Nephron (organoid): ENCODE data around the gene TMEM184B.

Experiments
- H3K27ac Mint-ChIP-seq, 3 experiments: 2 replicates each; pipeline ENCODE4 v1.8.0; 2020; ENCODE audit warnings: mixed read lengths in 3 of 3, mild to moderate bottlenecking in 2 of 3, moderate library complexity in 1 of 3
- H3K27me3 Mint-ChIP-seq: 2 replicates; pipeline ENCODE4 v1.8.0; 2021; ENCODE audit warnings: low read depth, mild to moderate bottlenecking, moderate library complexity, mixed read lengths
- H3K36me3 Mint-ChIP-seq: 2 replicates; pipeline ENCODE4 v1.8.0; 2020; ENCODE audit warnings: low read depth, mixed read lengths
- H3K4me1 Mint-ChIP-seq: 2 replicates; pipeline ENCODE4 v1.8.0; 2020; ENCODE audit warnings: mixed read lengths
- H3K4me3 Mint-ChIP-seq, 3 experiments: 2 replicates each; pipeline ENCODE4 v1.8.0; 2020; ENCODE audit warnings: mild to moderate bottlenecking in 3 of 3, mixed read lengths in 3 of 3, moderate library complexity in 2 of 3
- H3K9me3 Mint-ChIP-seq: 2 replicates; pipeline ENCODE4 v1.8.0; 2020; ENCODE audit warnings: mixed read lengths
- TF ChIP-seq, protein P1 (sequence below), 3 experiments: fragments of 200-600 bp; sonication (generic); IDR thresholded peaks; one replicate each; pipeline ENCODE4 v1.5.0; 2021; ENCODE audit warnings: antibody characterized with exemption in 3 of 3; ENCODE audit not compliant: unreplicated experiment in 3 of 3

The TMEM184B gene

DNA sequence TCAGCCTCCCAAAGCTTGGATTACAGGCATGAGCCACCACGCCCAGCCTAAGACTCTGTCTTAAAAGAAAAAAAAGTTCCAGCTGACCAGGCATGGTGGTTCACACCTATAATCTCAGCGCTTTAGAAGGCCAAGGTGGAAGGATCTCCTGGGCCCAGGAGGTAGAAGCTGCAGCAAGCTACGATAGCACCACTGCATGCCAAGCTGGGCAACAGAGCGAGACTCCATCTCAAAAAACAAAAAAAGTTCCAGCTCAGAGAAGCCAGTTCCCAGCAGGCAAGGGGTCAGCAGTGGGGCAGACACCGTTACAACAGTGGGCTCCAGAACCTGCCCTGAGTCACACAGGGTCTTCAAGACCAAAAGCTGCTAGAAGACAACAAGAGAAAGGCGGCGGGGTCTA lies 3.3 kb downstream of the TMEM184B start:
- TF ChIP-seq, protein P1, sequence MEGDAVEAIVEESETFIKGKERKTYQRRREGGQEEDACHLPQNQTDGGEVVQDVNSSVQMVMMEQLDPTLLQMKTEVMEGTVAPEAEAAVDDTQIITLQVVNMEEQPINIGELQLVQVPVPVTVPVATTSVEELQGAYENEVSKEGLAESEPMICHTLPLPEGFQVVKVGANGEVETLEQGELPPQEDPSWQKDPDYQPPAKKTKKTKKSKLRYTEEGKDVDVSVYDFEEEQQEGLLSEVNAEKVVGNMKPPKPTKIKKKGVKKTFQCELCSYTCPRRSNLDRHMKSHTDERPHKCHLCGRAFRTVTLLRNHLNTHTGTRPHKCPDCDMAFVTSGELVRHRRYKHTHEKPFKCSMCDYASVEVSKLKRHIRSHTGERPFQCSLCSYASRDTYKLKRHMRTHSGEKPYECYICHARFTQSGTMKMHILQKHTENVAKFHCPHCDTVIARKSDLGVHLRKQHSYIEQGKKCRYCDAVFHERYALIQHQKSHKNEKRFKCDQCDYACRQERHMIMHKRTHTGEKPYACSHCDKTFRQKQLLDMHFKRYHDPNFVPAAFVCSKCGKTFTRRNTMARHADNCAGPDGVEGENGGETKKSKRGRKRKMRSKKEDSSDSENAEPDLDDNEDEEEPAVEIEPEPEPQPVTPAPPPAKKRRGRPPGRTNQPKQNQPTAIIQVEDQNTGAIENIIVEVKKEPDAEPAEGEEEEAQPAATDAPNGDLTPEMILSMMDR (IDR thresholded peaks at IDR 0.05; ENCODE audit: unreplicated experiment in 3 of 3), result no peak
- peaks cover 44% of the 10 kb centered on the region for H3K4me1 Mint-ChIP-seq
- no peaks in the 10 kb centered on the region for H3K9me3 Mint-ChIP-seq
- H3K27ac Mint-ChIP-seq, result peak overlapping the region in 1 of 3 experiments; percentile 31
- H3K27me3 Mint-ChIP-seq, result peaks cover 5% of the 10 kb centered on the region
- peak overlapping the region; percentile 29 to 68 (median 47) for H3K4me3 Mint-ChIP-seq
- H3K36me3 Mint-ChIP-seq, result peaks cover 6% of the 10 kb centered on the region

- no peaks in the 10 kb centered on the region for H3K27me3 Mint-ChIP-seq
- no peak overlapping the region for H3K4me3 Mint-ChIP-seq
- peaks cover 45% of the 10 kb centered on the region for H3K4me1 Mint-ChIP-seq
- no peak overlapping the region for H3K27ac Mint-ChIP-seq
- TF ChIP-seq, protein P1 (IDR thresholded peaks at IDR 0.05; ENCODE audit: unreplicated experiment in 3 of 3), result no peak
- no peaks in the 10 kb centered on the region for H3K9me3 Mint-ChIP-seq
- H3K36me3 Mint-ChIP-seq, result peaks cover 15% of the 10 kb centered on the region
Measured at GRCh38 chr22:38267086-38267485, 5.7 kb downstream of the TMEM184B start.

DNA sequence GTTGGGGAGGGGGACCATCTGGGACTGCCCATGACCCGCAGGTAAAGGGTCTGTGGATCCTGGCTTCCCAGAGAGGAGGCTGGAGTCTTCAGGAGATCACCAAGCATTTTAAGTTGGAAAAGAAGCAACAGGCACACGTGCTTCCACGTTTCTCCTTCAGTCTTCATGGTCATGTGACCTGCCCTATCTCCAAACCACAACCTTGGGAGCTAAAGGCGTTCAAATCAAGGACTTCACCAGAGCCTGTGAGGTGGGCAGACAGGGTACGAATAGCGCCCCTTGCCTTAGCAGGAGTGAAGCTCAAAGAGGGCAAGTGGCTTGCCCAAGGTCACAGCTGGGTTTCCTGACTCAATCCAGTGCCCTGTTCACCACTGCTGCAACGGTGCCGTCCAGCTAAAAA lies 6.7 kb downstream of the TMEM184B start:
- Mint-ChIP-seq H3K36me3 (peaks cover 18% of the 10 kb centered on the region), H3K27ac (no peak overlapping the region), H3K4me3 (no peak overlapping the region), H3K27me3 (no peaks in the 10 kb centered on the region), H3K4me1 (peaks cover 48% of the 10 kb centered on the region), H3K9me3 (no peaks in the 10 kb centered on the region)
- TF ChIP-seq, protein P1 (IDR thresholded peaks at IDR 0.05; ENCODE audit: unreplicated experiment in 3 of 3), result no peak

- Mint-ChIP-seq H3K27me3 (no peaks in the 10 kb centered on the region), H3K36me3 (peaks cover 18% of the 10 kb centered on the region), H3K9me3 (no peaks in the 10 kb centered on the region), H3K4me3 (no peak overlapping the region), H3K4me1 (peaks cover 44% of the 10 kb centered on the region), H3K27ac (no peak overlapping the region)
- TF ChIP-seq, protein P1 (IDR thresholded peaks at IDR 0.05; ENCODE audit: unreplicated experiment in 3 of 3), result no peak
Measured at GRCh38 chr22:38264322-38264843, 8.4 kb downstream of the TMEM184B start.

DNA sequence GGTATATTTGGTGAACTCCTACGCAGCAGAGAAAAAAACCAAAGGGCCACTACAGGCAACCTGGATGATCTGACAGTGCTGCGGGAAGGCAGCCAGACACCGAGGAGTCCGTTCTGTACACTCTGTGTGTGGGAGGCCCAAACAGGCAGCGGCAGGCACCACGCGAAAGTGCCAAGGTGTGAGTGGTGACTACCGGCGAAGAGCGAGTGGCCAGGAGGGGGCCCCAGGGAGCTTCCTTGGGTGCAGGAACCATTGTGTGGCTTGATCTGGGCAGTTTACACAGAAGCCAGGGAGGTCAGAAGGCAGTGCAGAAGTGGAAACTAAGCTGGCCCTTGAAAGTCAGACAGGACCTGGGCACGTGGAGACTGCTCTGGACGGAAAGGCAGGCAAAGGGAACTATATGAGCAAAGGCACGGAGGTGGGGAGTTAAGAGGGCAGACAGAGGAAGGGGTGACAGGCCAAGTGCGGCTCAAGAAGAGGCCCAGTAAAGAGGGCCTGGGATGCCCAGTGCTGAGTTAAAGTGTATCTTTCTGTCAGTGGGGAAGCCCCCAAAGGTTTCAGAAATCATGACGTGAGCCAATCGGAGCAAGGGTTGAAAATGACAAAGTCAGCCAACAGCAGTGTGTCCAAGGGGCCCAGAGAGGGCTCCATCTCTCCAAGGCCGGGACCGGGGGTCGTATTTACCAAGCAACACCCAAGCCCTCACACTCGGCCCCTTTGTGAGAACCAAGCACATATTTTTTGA lies 10.6 kb downstream of the TMEM184B start:
- H3K36me3 Mint-ChIP-seq, result peaks cover 18% of the 10 kb centered on the region
- no peak overlapping the region for H3K4me3 Mint-ChIP-seq
- peak overlapping the region; percentile 60 to 86 (median 83) for H3K27ac Mint-ChIP-seq
- no peaks in the 10 kb centered on the region for H3K9me3 Mint-ChIP-seq
- TF ChIP-seq, protein P1 (IDR thresholded peaks at IDR 0.05; ENCODE audit: unreplicated experiment in 3 of 3), result peak in 2 of 3 experiments; percentile 21 to 30
- peaks cover 51% of the 10 kb centered on the region for H3K4me1 Mint-ChIP-seq
- no peaks in the 10 kb centered on the region for H3K27me3 Mint-ChIP-seq
